ENCODE measurements around the gene RNF224.

DNA sequence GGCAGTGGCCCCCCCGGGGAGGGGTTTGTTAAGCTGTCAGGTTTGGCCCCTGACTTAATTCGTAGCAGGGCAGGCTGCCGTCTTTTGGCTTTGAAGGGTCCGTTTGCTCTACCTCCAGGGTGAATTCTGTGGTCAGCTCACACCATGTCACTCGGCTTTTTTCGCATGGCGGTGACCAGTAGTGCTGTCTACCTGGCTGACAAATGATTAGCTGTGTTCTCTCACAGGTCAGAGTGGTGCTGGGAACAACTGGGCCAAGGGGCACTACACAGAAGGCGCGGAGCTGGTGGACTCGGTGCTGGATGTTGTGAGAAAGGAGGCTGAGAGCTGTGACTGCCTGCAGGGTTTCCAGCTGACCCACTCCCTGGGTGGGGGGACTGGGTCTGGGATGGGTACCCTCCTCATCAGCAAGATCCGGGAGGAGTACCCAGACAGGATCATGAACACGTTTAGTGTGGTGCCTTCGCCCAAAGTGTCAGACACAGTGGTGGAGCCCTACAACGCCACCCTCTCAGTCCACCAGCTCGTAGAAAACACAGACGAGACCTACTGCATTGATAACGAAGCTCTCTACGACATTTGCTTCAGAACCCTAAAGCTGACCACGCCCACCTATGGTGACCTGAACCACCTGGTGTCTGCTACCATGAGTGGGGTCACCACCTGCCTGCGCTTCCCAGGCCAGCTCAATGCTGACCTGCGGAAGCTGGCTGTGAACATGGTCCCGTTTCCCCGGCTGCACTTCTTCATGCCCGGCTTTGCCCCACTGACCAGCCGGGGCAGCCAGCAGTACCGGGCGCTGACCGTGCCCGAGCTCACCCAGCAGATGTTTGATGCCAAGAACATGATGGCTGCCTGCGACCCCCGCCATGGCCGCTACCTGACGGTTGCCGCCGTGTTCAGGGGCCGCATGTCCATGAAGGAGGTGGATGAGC lies 15.2 kb downstream of the RNF224 start:
- TF ChIP-seq ZNF274 (CRISPR knock-in tag; IDR thresholded peaks at IDR 0.05): no peak
- no peak for TF ChIP-seq TAF1 (CRISPR knock-in tag; IDR thresholded peaks at IDR 0.05)
- no peak for TF ChIP-seq POLR2A (IDR thresholded peaks at IDR 0.05; ENCODE audit: insufficient read depth in 1 of 2, low read depth in 2 of 2, low read length in 2 of 2)
- no peak for TF ChIP-seq MAFK (conservative IDR thresholded peaks at IDR 0.05 in 1 of 2, IDR thresholded peaks at IDR 0.05 in 1 of 2; ENCODE audit: low read length in 2 of 2)
- TF ChIP-seq ZNF251 (CRISPR knock-in tag; IDR thresholded peaks at IDR 0.05): no peak
- no peak for TF ChIP-seq ZNF382 (CRISPR knock-in tag; IDR thresholded peaks at IDR 0.05; ENCODE audit: borderline replicate concordance)
- 0 out of 2 replicates have a peak, but pooled peaks have one; percentile 5 for TF ChIP-seq NR2F6 (IDR thresholded peaks at IDR 0.05)
- TF ChIP-seq NR2F6 (CRISPR knock-in tag; IDR thresholded peaks at IDR 0.05): no peak
- no peak for TF ChIP-seq MZF1 (CRISPR knock-in tag; IDR thresholded peaks at IDR 0.05; ENCODE audit: borderline replicate concordance)
- no peak for TF ChIP-seq FOXJ3 (CRISPR knock-in tag; IDR thresholded peaks at IDR 0.05; ENCODE audit: borderline replicate concordance)
- no peak for TF ChIP-seq ATRX (CRISPR knock-in tag; IDR thresholded peaks at IDR 0.05; ENCODE audit: borderline replicate concordance)
